ENCODE results near the gene ATP8B4.

ATP8B4 gene

DNA sequence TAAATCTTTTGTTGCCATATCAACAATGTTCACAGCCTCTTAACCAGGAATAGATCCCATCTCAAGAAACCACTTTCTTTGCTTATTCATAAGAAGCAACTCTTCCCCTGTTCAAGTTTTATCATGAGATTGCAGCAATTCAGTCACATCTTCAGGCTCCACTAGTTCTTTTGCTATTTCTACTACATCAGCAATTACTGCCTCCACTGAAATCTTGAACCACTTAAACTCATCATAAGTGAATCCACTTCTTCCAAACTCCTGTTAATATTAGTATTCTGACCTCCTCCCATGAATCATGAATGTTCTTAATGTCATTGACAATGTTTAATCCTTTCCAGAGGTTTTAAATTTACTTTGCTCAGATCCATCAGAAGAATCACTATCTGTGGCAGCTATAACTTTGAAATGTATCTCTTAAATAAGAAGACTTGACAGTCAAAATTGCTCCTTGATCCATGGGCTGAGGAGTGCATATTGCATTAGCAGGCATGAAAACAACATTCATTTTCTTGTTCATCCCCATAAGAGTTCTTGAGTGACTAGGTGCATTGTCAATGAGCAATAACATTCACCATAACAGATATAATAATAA is 292.3 kb downstream of the ATP8B4 start:
- TF ChIP-seq ARNTL (CRISPR knock-in tag; IDR thresholded peaks at IDR 0.05; ENCODE audit: borderline replicate concordance, low read depth) (no peak), TCF4 (CRISPR knock-in tag; IDR thresholded peaks at IDR 0.05; ENCODE audit: borderline replicate concordance) (no peak), ZFP3 (CRISPR knock-in tag; IDR thresholded peaks at IDR 0.05) (no peak), OSR1 (CRISPR knock-in tag; IDR thresholded peaks at IDR 0.05) (no peak), ZC3H10 (CRISPR knock-in tag; IDR thresholded peaks at IDR 0.05) (no peak), ZNF70 (CRISPR knock-in tag; IDR thresholded peaks at IDR 0.05) (no peak), TOX (CRISPR knock-in tag; IDR thresholded peaks at IDR 0.05; ENCODE audit: borderline replicate concordance) (no peak), SNAI2 (CRISPR knock-in tag; IDR thresholded peaks at IDR 0.05) (no peak), ESRRG (CRISPR knock-in tag; IDR thresholded peaks at IDR 0.05) (no peak)
- TF ChIP-seq, protein P1, sequence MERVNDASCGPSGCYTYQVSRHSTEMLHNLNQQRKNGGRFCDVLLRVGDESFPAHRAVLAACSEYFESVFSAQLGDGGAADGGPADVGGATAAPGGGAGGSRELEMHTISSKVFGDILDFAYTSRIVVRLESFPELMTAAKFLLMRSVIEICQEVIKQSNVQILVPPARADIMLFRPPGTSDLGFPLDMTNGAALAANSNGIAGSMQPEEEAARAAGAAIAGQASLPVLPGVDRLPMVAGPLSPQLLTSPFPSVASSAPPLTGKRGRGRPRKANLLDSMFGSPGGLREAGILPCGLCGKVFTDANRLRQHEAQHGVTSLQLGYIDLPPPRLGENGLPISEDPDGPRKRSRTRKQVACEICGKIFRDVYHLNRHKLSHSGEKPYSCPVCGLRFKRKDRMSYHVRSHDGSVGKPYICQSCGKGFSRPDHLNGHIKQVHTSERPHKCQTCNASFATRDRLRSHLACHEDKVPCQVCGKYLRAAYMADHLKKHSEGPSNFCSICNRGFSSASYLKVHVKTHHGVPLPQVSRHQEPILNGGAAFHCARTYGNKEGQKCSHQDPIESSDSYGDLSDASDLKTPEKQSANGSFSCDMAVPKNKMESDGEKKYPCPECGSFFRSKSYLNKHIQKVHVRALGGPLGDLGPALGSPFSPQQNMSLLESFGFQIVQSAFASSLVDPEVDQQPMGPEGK (CRISPR knock-in tag; IDR thresholded peaks at IDR 0.05; ENCODE audit: borderline replicate concordance), result no peak
- TF ChIP-seq, protein P2, sequence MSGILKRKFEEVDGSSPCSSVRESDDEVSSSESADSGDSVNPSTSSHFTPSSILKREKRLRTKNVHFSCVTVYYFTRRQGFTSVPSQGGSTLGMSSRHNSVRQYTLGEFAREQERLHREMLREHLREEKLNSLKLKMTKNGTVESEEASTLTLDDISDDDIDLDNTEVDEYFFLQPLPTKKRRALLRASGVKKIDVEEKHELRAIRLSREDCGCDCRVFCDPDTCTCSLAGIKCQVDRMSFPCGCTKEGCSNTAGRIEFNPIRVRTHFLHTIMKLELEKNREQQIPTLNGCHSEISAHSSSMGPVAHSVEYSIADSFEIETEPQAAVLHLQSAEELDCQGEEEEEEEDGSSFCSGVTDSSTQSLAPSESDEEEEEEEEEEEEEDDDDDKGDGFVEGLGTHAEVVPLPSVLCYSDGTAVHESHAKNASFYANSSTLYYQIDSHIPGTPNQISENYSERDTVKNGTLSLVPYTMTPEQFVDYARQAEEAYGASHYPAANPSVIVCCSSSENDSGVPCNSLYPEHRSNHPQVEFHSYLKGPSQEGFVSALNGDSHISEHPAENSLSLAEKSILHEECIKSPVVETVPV (CRISPR knock-in tag; IDR thresholded peaks at IDR 0.05), result no peak
- ATAC-seq, result no peak

- ATAC-seq, result no peak
- TF ChIP-seq ZFP30 (CRISPR knock-in tag; IDR thresholded peaks at IDR 0.05) (no peak), CSDC2 (CRISPR knock-in tag; IDR thresholded peaks at IDR 0.05) (no peak), ZNF70 (CRISPR knock-in tag; IDR thresholded peaks at IDR 0.05) (no peak), ZNF565 (CRISPR knock-in tag; conservative IDR thresholded peaks at IDR 0.05; ENCODE audit: low read depth) (no peak), TSHZ2 (CRISPR knock-in tag; IDR thresholded peaks at IDR 0.05) (no peak), PPARA (CRISPR knock-in tag; IDR thresholded peaks at IDR 0.05; ENCODE audit: borderline replicate concordance) (no peak), GLIS3 (CRISPR knock-in tag; IDR thresholded peaks at IDR 0.05) (no peak), ZNF8 (CRISPR knock-in tag; IDR thresholded peaks at IDR 0.05) (no peak), ESRRG (CRISPR knock-in tag; IDR thresholded peaks at IDR 0.05) (no peak), CREB5 (CRISPR knock-in tag; IDR thresholded peaks at IDR 0.05; ENCODE audit: low read depth) (no peak), RARB (CRISPR knock-in tag; IDR thresholded peaks at IDR 0.05) (no peak)
Observed at GRCh38 chr15:49824775-49825099, 294.3 kb downstream of the ATP8B4 start.

DNA sequence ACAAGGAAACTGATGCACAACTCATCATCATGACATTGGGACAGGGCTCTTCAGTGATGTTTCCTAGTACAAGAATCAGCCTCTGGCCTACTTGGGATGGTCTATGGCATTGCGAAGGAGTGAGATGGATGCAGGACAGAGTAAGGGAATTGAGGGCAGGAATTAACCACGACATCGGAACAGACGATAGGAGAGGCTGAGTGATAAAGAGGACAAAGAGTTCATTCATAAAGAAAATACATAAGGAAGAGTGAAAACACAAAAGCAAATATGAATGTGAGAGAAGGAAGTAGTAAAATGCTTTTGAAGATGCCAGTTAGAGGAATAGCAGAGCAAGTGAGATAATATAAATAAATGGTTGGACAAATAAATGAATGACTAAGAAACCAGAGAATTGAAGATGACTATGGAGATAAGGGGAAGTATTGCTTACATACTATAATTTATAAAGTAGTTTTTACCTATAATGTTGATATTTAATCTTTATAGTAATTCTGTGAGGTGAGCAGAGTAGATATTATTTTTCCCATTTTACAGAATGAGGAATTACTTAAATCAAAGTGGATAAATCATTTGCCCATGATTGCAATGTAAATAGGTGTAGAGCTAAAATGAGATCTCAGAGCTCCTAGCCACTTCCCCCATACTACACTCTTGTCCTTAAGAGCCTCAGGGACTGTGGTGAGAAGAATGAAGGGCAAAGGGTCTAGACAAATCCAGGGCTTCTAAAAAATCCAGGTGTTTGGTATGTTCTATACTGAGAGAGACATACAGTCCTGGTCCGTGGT is 294.9 kb downstream of the ATP8B4 start:
- TF ChIP-seq, protein P1 (CRISPR knock-in tag; IDR thresholded peaks at IDR 0.05; ENCODE audit: borderline replicate concordance), result no peak
- no peak for TF ChIP-seq PPARA (CRISPR knock-in tag; IDR thresholded peaks at IDR 0.05; ENCODE audit: borderline replicate concordance)
- no peak for TF ChIP-seq TOX (CRISPR knock-in tag; IDR thresholded peaks at IDR 0.05; ENCODE audit: borderline replicate concordance)
- no peak for TF ChIP-seq ZNF70 (CRISPR knock-in tag; IDR thresholded peaks at IDR 0.05)
- TF ChIP-seq, protein P2 (CRISPR knock-in tag; IDR thresholded peaks at IDR 0.05), result no peak
- ATAC-seq, result no peak
